GM18951 (cell line): ENCODE results near the gene DTL.

Experiments
- POLR2A ChIP-seq: IDR thresholded peaks from 4 replicates; pipeline ENCODE4 v1.6.1; 2011; ENCODE audit warnings: mild to moderate bottlenecking; ENCODE audit not compliant: insufficient read length, insufficient read depth; ENCODE audit errors: extremely low read depth
- in situ Hi-C: fragments of 300-500 bp; cut with MboI; formaldehyde crosslinking; loops from one replicate; pipeline ENCODE4 v1.12.0; 2022; ENCODE audit warnings: low sequenced_read_pairs, mixed read lengths, inconsistent platforms; ENCODE audit not compliant: unreplicated experiment

DTL gene

GRCh38 chr1:212055333-212055732 is 19.8 kb downstream of the DTL start:
- in situ Hi-C loops = no loop called here
- TF ChIP-seq POLR2A = no peak

GRCh38 chr1:212060632-212061472 is 25.3 kb downstream of the DTL start:
- no peak for TF ChIP-seq POLR2A
- in situ Hi-C loops = no loop called here

- TF ChIP-seq POLR2A = no peak
- in situ Hi-C loops = no loop called here
These were observed 27.4 kb downstream of the DTL start for GRCh38 chr1:212062832-212063438.

- in situ Hi-C loops = no loop called here
- TF ChIP-seq POLR2A = no peak
These were observed 32.2 kb downstream of the DTL start for GRCh38 chr1:212067787-212068186.

- in situ Hi-C loops = loop anchor here (10.0 kb wide), 1 partner anchor 304 kb away; no protein-coding TSS in a partner anchor
- no peak for TF ChIP-seq POLR2A
These were observed 35.3 kb downstream of the DTL start for GRCh38 chr1:212070720-212071302.

GRCh38 chr1:212072047-212072446 is 36.5 kb downstream of the DTL start:
- in situ Hi-C loops = loop anchor here (10.0 kb wide), 1 partner anchor 303 kb away; no protein-coding TSS in a partner anchor
- TF ChIP-seq POLR2A = no peak

- in situ Hi-C loops = loop anchor here (10.0 kb wide), 1 partner anchor 301 kb away; no protein-coding TSS in a partner anchor
- TF ChIP-seq POLR2A = no peak
These were observed 37.9 kb downstream of the DTL start for GRCh38 chr1:212073490-212073889.

- in situ Hi-C loops = loop anchor here (10.0 kb wide), 1 partner anchor 300 kb away; no protein-coding TSS in a partner anchor
- no peak for TF ChIP-seq POLR2A
These were observed 38.8 kb downstream of the DTL start for GRCh38 chr1:212074313-212074712.

- no peak for TF ChIP-seq POLR2A
- in situ Hi-C loops = loop anchor here (10.0 kb wide), 1 partner anchor 300 kb away; no protein-coding TSS in a partner anchor
These were observed 39.3 kb downstream of the DTL start for GRCh38 chr1:212074856-212075255.

GRCh38 chr1:212077028-212077427 is 41.5 kb downstream of the DTL start:
- TF ChIP-seq POLR2A = no peak

GRCh38 chr1:212078826-212079225 is 43.3 kb downstream of the DTL start:
- in situ Hi-C loops = loop anchor here (10.0 kb wide), 1 partner anchor 296 kb away; no protein-coding TSS in a partner anchor
- TF ChIP-seq POLR2A = no peak

More at GRCh38 chr1:212077028-212077427, 41.5 kb downstream of the DTL start:
- in situ Hi-C loops = loop anchor here (10.0 kb wide), 1 partner anchor 298 kb away; no protein-coding TSS in a partner anchor

- in situ Hi-C loops = loop anchor here (10.0 kb wide), 1 partner anchor 372 kb away; no protein-coding TSS in a partner anchor
- TF ChIP-seq POLR2A = no peak
These were observed 47.3 kb downstream of the DTL start for GRCh38 chr1:212082765-212083406.
